ENCODE results near the gene IMP4. TPM values are rescaled to one million over a fixed set of nuclear protein-coding genes. Genes with fewer than 3 reads are reported as not detected.

IMP4 gene
- total and polyA plus RNA-seq, 2 of the 13 experiments (the other 11 are each of a cell fraction or from before 2014, with no cell fraction given): 142 to 158 TPM

GRCh38 chr2:130355578-130356431, 13.1 kb downstream of the IMP4 start, which contains the start of gene PTPN18 (continued):
- TF ChIP-seq MAZ (IDR thresholded peaks at IDR 0.05; ENCODE audit: borderline replicate concordance, low read depth, low read length) (peak; percentile 57; the same call in 1 of the 2 replicates), MAZ (CRISPR knock-in tag; IDR thresholded peaks at IDR 0.05; ENCODE audit: low read depth) (peak; percentile 66), ZNF646 (CRISPR knock-in tag; IDR thresholded peaks at IDR 0.05) (0 out of 2 replicates have a peak, but pooled peaks have one; percentile 37), ZNF510 (CRISPR knock-in tag; IDR thresholded peaks at IDR 0.05; ENCODE audit: low read depth) (no peak; the same call in 1 of the 2 replicates), MIXL1 (CRISPR knock-in tag; IDR thresholded peaks at IDR 0.05) (no peak), ERF (CRISPR knock-in tag; IDR thresholded peaks at IDR 0.05) (peak; percentile 77), HHEX (CRISPR knock-in tag; IDR thresholded peaks at IDR 0.05) (no peak), HMG20A (CRISPR knock-in tag; IDR thresholded peaks at IDR 0.05; ENCODE audit: borderline replicate concordance) (no peak; the same call in 1 of the 2 replicates), PRDM4 (CRISPR knock-in tag; IDR thresholded peaks at IDR 0.05; ENCODE audit: borderline replicate concordance) (no peak), ARNTL (CRISPR knock-in tag; IDR thresholded peaks at IDR 0.05) (peak; percentile 72; the same call in 1 of the 2 replicates), MBNL3 (CRISPR knock-in tag; conservative IDR thresholded peaks at IDR 0.05) (no peak), HDAC1 (CRISPR knock-in tag; IDR thresholded peaks at IDR 0.05) (peak; percentile 79), ZNF547 (CRISPR knock-in tag; IDR thresholded peaks at IDR 0.05) (peak; percentile 91; the same call in 1 of the 2 replicates), PHF21A (CRISPR knock-in tag; IDR thresholded peaks at IDR 0.05) (peak; percentile 72), SMARCE1 (IDR thresholded peaks at IDR 0.05; ENCODE audit: borderline replicate concordance) (no peak), CHD4 (IDR thresholded peaks at IDR 0.05; ENCODE audit: borderline replicate concordance, low read length) (no peak), ZMAT3 (CRISPR knock-in tag; conservative IDR thresholded peaks at IDR 0.05) (peak; percentile 84), RAD51 (IDR thresholded peaks at IDR 0.05; ENCODE audit: borderline replicate concordance) (no peak), GATAD1 (CRISPR knock-in tag; IDR thresholded peaks at IDR 0.05) (peak; percentile 47; the same call in 1 of the 2 replicates), ATF6 (CRISPR knock-in tag; conservative IDR thresholded peaks at IDR 0.05) (0 out of 2 replicates have a peak, but pooled peaks have one; percentile 85)
